Measurements from ENCODE around the gene KRTAP2-3. TPM values are rescaled to one million over a fixed set of nuclear protein-coding genes. Genes with fewer than 3 reads are reported as not detected.
"Not testable (repeated sequence)": the region's sequence is repeated elsewhere in the genome, so short reads cannot be mapped to it uniquely, and the experiment has no call there.

Gene KRTAP2-3
- total RNA-seq, 5 donors from 2014 or later (not counting 1 experiment from before 2014, with no cell fraction given): not detected

- ATAC-seq (replicated peaks in 1 of 4); H3K4me3 ChIP-seq (ENCODE audit: control insufficient read depth in 1 of 2, extremely low read depth in 1 of 2, low read length in 1 of 2); H3K27me3 ChIP-seq (replicated peaks in 1 of 2; ENCODE audit: control insufficient read depth in 2 of 2, extremely low read depth in 1 of 2, insufficient read depth in 2 of 2, low read length in 1 of 2); POLR2A ChIA-PET; H3K4me1 ChIP-seq (ENCODE audit: control insufficient read depth in 1 of 2, extremely low read depth in 1 of 2, insufficient read depth in 2 of 2, low read length in 2 of 2); H3K4me3 Mint-ChIP-seq; H3K9me3 ChIP-seq; DNase-seq; H3K9me3 Mint-ChIP-seq; H3K36me3 Mint-ChIP-seq; H3K4me1 Mint-ChIP-seq; H3K27ac Mint-ChIP-seq; CTCF ChIA-PET; H3K36me3 ChIP-seq (ENCODE audit: control insufficient read depth in 2 of 2, extremely low read depth in 1 of 2, insufficient read depth in 1 of 2, low read length in 1 of 2); H3K27ac ChIP-seq (ENCODE audit: low read length): not testable (repeated sequence)
- H3K27me3 Mint-ChIP-seq: peaks cover 22 to 23% of the 10 kb centered on the region in 2 donors
- 89% methylated on average over 10 of the region's 14 CpGs for WGBS (ENCODE audit: insufficient coverage)
Observed at GRCh38 chr17:41040783-41041571, 18.9 kb downstream of the KRTAP2-3 start, which contains the start of gene KRTAP1-1. Gene KRTAP1-1, minus strand, starts transcription at chr17:41041450. Its CDS starts 53 bp downstream, at chr17:41041397.

DNA sequence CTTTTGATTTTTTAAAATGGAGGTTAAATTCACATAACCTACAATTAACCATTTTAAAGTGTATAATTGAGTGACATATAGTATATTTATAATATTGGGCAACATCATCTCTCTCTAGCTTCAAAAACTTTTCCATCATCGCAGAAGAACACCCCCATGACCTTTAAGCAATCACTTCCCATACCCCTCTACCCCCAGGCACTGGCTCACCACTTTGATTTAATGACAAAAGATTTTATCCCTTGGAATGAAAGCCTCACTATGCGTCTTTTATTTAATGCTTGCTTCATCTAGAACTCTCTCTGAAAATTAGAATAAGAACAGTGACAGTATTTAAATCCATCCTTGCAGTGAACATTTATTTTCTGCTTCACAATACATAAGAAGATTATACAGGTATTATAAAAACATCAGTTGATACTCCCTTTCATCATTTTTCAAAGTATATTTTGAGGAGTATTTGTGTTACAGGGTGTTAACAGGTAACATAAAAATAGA is 22.0 kb downstream of the KRTAP2-3 start:
- peaks cover 3% of the 10 kb centered on the region for H3K9me3 ChIP-seq
- H3K4me1 ChIP-seq (ENCODE audit: control insufficient read depth in 1 of 2, extremely low read depth in 1 of 2, insufficient read depth in 2 of 2, low read length in 2 of 2): no peaks in the 10 kb centered on the region
- no peak overlapping the region for H3K27ac ChIP-seq (ENCODE audit: low read length)
- Mint-ChIP-seq H3K27ac (no peak overlapping the region), H3K4me3 (no peak overlapping the region), H3K36me3 (no peaks in the 10 kb centered on the region), H3K9me3 (peaks cover 0 to 6% (median 0%) of the 10 kb centered on the region in 3 donors), H3K27me3 (peaks cover 22 to 25% of the 10 kb centered on the region in 2 donors), H3K4me1 (no peaks in the 10 kb centered on the region)
- no peak overlapping the region for H3K4me3 ChIP-seq (ENCODE audit: control insufficient read depth in 1 of 2, extremely low read depth in 1 of 2, low read length in 1 of 2)
- H3K27me3 ChIP-seq (replicated peaks in 1 of 2; ENCODE audit: control insufficient read depth in 2 of 2, extremely low read depth in 1 of 2, insufficient read depth in 2 of 2, low read length in 1 of 2): peaks cover 0 to 7% of the 10 kb centered on the region in 2 experiments
- ATAC-seq (replicated peaks in 1 of 4) (no peak), DNase-seq (no peak)
- 83% methylated on average over 1 of the region's 2 CpGs for WGBS (ENCODE audit: insufficient coverage)
- ChIA-PET CTCF (no interaction called here), POLR2A (no interaction called here)
- no peaks in the 10 kb centered on the region for H3K36me3 ChIP-seq (ENCODE audit: control insufficient read depth in 2 of 2, extremely low read depth in 1 of 2, insufficient read depth in 1 of 2, low read length in 1 of 2)

DNA sequence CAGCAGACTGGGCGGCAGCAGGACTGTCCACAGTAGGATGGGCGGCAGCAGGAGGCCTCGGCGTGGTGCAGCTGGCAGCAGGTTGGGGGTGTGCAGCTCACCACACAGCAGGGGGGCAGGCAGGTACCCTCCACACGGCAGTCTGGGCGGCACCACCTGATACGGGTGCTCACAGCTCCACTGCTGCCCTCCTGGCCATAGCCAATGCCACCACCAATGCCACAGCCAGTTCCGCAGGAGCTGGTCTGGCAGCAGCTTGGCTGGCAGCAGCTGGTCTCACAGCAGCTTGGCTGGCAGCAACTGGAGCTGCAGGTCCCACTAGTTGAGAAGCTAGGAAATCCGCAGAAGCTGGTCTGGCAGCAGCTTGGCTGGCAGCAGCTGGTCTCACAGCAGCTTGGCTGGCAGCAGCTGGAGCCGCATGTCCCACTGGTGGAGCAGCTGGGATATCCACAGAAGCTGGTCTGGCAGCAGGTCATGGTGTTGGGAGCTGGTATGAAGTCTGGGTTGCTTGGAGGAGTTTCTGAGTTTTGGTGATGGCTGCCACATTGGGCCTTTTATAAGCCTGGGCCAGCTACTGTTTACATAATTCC is 25.5 kb downstream of the KRTAP2-3 start, which contains the start of gene KRTAP1-3:
Gene KRTAP1-3 (minus strand): TSS at position 529 of the 590 bp plus-strand sequence. CDS start 53 bp downstream, at position 476.
- H3K4me1 Mint-ChIP-seq; H3K27me3 ChIP-seq (replicated peaks in 1 of 2; ENCODE audit: control insufficient read depth in 2 of 2, extremely low read depth in 1 of 2, insufficient read depth in 2 of 2, low read length in 1 of 2); H3K9me3 ChIP-seq; CTCF ChIA-PET; H3K36me3 Mint-ChIP-seq; H3K27ac ChIP-seq (ENCODE audit: low read length); H3K36me3 ChIP-seq (ENCODE audit: control insufficient read depth in 2 of 2, extremely low read depth in 1 of 2, insufficient read depth in 1 of 2, low read length in 1 of 2); ATAC-seq (replicated peaks in 1 of 4); POLR2A ChIA-PET; H3K4me3 Mint-ChIP-seq; H3K4me1 ChIP-seq (ENCODE audit: control insufficient read depth in 1 of 2, extremely low read depth in 1 of 2, insufficient read depth in 2 of 2, low read length in 2 of 2); H3K27ac Mint-ChIP-seq; H3K9me3 Mint-ChIP-seq; DNase-seq; H3K4me3 ChIP-seq (ENCODE audit: control insufficient read depth in 1 of 2, extremely low read depth in 1 of 2, low read length in 1 of 2): not testable (repeated sequence)
- 84% methylated on average over 7 of the region's 10 CpGs for WGBS (ENCODE audit: insufficient coverage)
- H3K27me3 Mint-ChIP-seq: peaks cover 18 to 28% of the 10 kb centered on the region in 2 donors

GRCh38 chr17:41029633-41030245 is 30.2 kb downstream of the KRTAP2-3 start, which contains the start of gene KRTAP1-4:
Gene KRTAP1-4, minus strand, starts transcription at chr17:41030195. Its CDS starts 117 bp downstream, at chr17:41030078.
- H3K9me3 Mint-ChIP-seq: no peaks in the 10 kb centered on the region
- POLR2A ChIA-PET: no interaction called here
- Histone ChIP-seq H3K4me1 (ENCODE audit: control insufficient read depth in 1 of 2, extremely low read depth in 1 of 2, insufficient read depth in 2 of 2, low read length in 2 of 2) (no peaks in the 10 kb centered on the region), H3K9me3 (no peaks in the 10 kb centered on the region), H3K36me3 (ENCODE audit: control insufficient read depth in 2 of 2, extremely low read depth in 1 of 2, insufficient read depth in 1 of 2, low read length in 1 of 2) (no peaks in the 10 kb centered on the region), H3K4me3 (ENCODE audit: control insufficient read depth in 1 of 2, extremely low read depth in 1 of 2, low read length in 1 of 2) (no peak within 1 kb of the TSS), H3K27me3 (replicated peaks in 1 of 2; ENCODE audit: control insufficient read depth in 2 of 2, extremely low read depth in 1 of 2, insufficient read depth in 2 of 2, low read length in 1 of 2) (peaks cover 0 to 19% of the 10 kb centered on the region in 2 experiments), H3K27ac (ENCODE audit: low read length) (no peak within 1 kb of the TSS)
- H3K27ac Mint-ChIP-seq: no peak within 1 kb of the TSS
- no peak within 1 kb of the TSS for H3K4me3 Mint-ChIP-seq
- CTCF ChIA-PET: interaction anchor here (0.6 kb wide), 2 partner anchors 61 to 520 kb away, joined by 3 read pairs; no protein-coding TSS in a partner anchor
- no peaks in the 10 kb centered on the region for H3K36me3 Mint-ChIP-seq
- no peak for DNase-seq
- no peak for ATAC-seq (replicated peaks in 1 of 4)
- 68% methylated on average over 12 of the region's 12 CpGs for WGBS (ENCODE audit: insufficient coverage)
- peaks cover 24 to 36% of the 10 kb centered on the region in 2 donors for H3K27me3 Mint-ChIP-seq
- no peaks in the 10 kb centered on the region for H3K4me1 Mint-ChIP-seq

GRCh38 chr17:41026715-41027471 is 33.0 kb downstream of the KRTAP2-3 start, which contains the start of gene KRTAP1-5:
Gene KRTAP1-5, minus strand, starts transcription at chr17:41027208. Its CDS starts 53 bp downstream, at chr17:41027155.
- no peak for DNase-seq
- WGBS (ENCODE audit: insufficient coverage): 81% methylated on average over 7 of the region's 9 CpGs
- no peak for ATAC-seq (replicated peaks in 1 of 4)
- no peaks in the 10 kb centered on the region for H3K9me3 Mint-ChIP-seq
- H3K27ac ChIP-seq (ENCODE audit: low read length): no peak within 1 kb of the TSS
- no peaks in the 10 kb centered on the region for H3K9me3 ChIP-seq
- no peaks in the 10 kb centered on the region for H3K36me3 Mint-ChIP-seq
- H3K27me3 ChIP-seq (replicated peaks in 1 of 2; ENCODE audit: control insufficient read depth in 2 of 2, extremely low read depth in 1 of 2, insufficient read depth in 2 of 2, low read length in 1 of 2): peaks cover 0 to 15% of the 10 kb centered on the region in 2 experiments
- no peak within 1 kb of the TSS for H3K4me3 Mint-ChIP-seq
- H3K27me3 Mint-ChIP-seq: peaks cover 18 to 27% of the 10 kb centered on the region in 2 donors
- H3K36me3 ChIP-seq (ENCODE audit: control insufficient read depth in 2 of 2, extremely low read depth in 1 of 2, insufficient read depth in 1 of 2, low read length in 1 of 2): no peaks in the 10 kb centered on the region
- CTCF ChIA-PET: no interaction called here
- no peak within 1 kb of the TSS for H3K4me3 ChIP-seq (ENCODE audit: control insufficient read depth in 1 of 2, extremely low read depth in 1 of 2, low read length in 1 of 2)
- POLR2A ChIA-PET: no interaction called here
- H3K4me1 ChIP-seq (ENCODE audit: control insufficient read depth in 1 of 2, extremely low read depth in 1 of 2, insufficient read depth in 2 of 2, low read length in 2 of 2): no peaks in the 10 kb centered on the region
- H3K27ac Mint-ChIP-seq: no peak within 1 kb of the TSS
- H3K4me1 Mint-ChIP-seq: no peaks in the 10 kb centered on the region

DNA sequence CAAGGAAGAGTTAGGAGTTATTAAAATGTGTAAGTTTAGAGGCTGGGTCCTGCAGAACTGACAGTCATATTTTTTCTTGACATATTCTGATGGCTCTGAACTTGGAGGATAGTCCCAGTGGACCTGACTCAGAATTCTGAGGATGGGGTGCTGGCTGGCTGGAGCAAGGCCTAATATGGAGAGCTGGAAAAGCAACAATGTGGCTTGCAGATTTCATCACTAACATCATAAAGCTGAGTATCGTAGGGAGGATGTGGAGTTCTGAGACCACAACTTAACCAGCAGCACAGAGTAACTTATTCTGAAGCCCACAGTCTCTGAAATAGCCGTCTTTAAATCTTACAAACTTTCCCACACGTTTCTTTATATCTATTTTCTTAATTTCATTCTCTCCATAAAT is 35.2 kb downstream of the KRTAP2-3 start:
- CTCF ChIA-PET: no interaction called here
- H3K4me1 ChIP-seq (ENCODE audit: control insufficient read depth in 1 of 2, extremely low read depth in 1 of 2, insufficient read depth in 2 of 2, low read length in 2 of 2): no peaks in the 10 kb centered on the region
- WGBS (ENCODE audit: insufficient coverage): 49% methylated on average over 2 of the region's 3 CpGs
- no peak overlapping the region for H3K27ac ChIP-seq (ENCODE audit: low read length)
- Mint-ChIP-seq H3K4me1 (no peaks in the 10 kb centered on the region), H3K4me3 (no peak overlapping the region), H3K27me3 (peaks cover 14 to 23% of the 10 kb centered on the region in 2 donors), H3K36me3 (no peaks in the 10 kb centered on the region), H3K9me3 (peaks cover 0 to 4% (median 3%) of the 10 kb centered on the region in 3 donors), H3K27ac (no peak overlapping the region)
- H3K27me3 ChIP-seq (replicated peaks in 1 of 2; ENCODE audit: control insufficient read depth in 2 of 2, extremely low read depth in 1 of 2, insufficient read depth in 2 of 2, low read length in 1 of 2): peaks cover 0 to 13% of the 10 kb centered on the region in 2 experiments
- no peaks in the 10 kb centered on the region for H3K9me3 ChIP-seq
- no peaks in the 10 kb centered on the region for H3K36me3 ChIP-seq (ENCODE audit: control insufficient read depth in 2 of 2, extremely low read depth in 1 of 2, insufficient read depth in 1 of 2, low read length in 1 of 2)
- no peak for ATAC-seq (replicated peaks in 1 of 4)
- H3K4me3 ChIP-seq (ENCODE audit: control insufficient read depth in 1 of 2, extremely low read depth in 1 of 2, low read length in 1 of 2): no peak overlapping the region
- POLR2A ChIA-PET: no interaction called here
- no peak for DNase-seq

All from T-cell (primary cell).